Sigmoid colon (tissue), 4 donors: ENCODE data around the gene C19orf38.

Experiments used
- POLR2A ChIP-seq, 2 donors: fragments of 450-650 bp; IDR thresholded peaks; one replicate each; pipeline ENCODE4 v1.6.1; 2016; ENCODE audit warnings: antibody characterized with exemption in 2 of 2, mild to moderate bottlenecking in 2 of 2, moderate library complexity in 2 of 2
- POLR2AphosphoS5 ChIP-seq, 4 donors: sonication (generic); formaldehyde crosslinking; IDR thresholded peaks; one replicate each; pipeline ENCODE4 v1.6.1; 2017; ENCODE audit warnings: antibody characterized with exemption in 4 of 4

DNA sequence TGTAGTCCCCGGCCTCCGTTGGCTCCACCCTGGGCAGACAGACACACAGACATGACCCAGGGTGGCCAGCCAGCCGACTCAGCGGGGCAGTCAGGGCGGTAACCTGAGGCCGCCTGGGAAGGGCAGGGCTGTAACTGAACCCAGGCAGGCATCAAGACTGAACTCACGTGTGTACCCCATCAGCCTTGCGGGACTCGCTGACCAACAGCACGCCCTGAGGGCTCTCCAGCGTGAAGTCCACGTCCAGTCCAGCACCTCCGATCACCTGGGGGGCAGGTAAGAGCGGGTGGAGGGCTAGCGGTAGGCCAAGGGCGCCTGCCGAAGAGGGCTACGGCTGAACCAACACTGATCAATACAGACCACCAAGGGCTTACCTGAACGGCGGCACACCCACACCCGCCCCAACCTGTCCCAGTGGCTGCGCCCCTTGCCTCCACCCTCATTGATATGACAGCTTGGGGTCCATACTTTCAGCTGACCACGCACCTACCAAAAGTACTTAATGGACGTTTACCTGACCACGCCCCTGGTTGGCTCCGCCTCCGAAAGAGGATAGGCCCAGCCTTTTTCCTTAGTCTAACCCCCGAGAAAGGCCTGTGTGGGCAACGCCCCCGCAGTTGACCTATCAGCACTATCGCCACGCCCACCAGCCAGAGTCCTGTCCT, 13.0 kb upstream of the C19orf38 start:
- no peak for TF ChIP-seq POLR2AphosphoS5 (IDR thresholded peaks at IDR 0.05)
- no peak for TF ChIP-seq POLR2A (IDR thresholded peaks at IDR 0.05)
